ENCODE results near the gene KCNMA1. TPM values are rescaled to one million over a fixed set of nuclear protein-coding genes. Genes with fewer than 3 reads are reported as not detected.

Gene KCNMA1
- total RNA-seq, 2 donors from 2014 or later: 0.48 to 0.56 TPM

- no peak overlapping the region for H3K4me3 Mint-ChIP-seq
- H3K36me3 Mint-ChIP-seq (ENCODE audit: low read depth): no peaks in the 10 kb centered on the region
- no peak overlapping the region for H3K27ac Mint-ChIP-seq
- peaks cover 4% of the 10 kb centered on the region for H3K27me3 Mint-ChIP-seq
- no peaks in the 10 kb centered on the region for H3K4me1 Mint-ChIP-seq
- ATAC-seq (replicated peaks): no peak
- no peaks in the 10 kb centered on the region for H3K9me3 Mint-ChIP-seq
These were observed 369.6 kb downstream of the KCNMA1 start for GRCh38 chr10:77267703-77268675.

GRCh38 chr10:77266242-77266641 is 371.4 kb downstream of the KCNMA1 start:
- H3K27me3 Mint-ChIP-seq: peaks cover 4% of the 10 kb centered on the region
- no peaks in the 10 kb centered on the region for H3K4me1 Mint-ChIP-seq

GRCh38 chr10:77264527-77264926 is 373.1 kb downstream of the KCNMA1 start:
- Mint-ChIP-seq H3K4me1 (no peaks in the 10 kb centered on the region), H3K9me3 (no peaks in the 10 kb centered on the region), H3K4me3 (no peak overlapping the region), H3K36me3 (ENCODE audit: low read depth) (no peaks in the 10 kb centered on the region), H3K27me3 (peaks cover 7% of the 10 kb centered on the region), H3K27ac (no peak overlapping the region)
- no peak for ATAC-seq (replicated peaks)

More at GRCh38 chr10:77266242-77266641, 371.4 kb downstream of the KCNMA1 start:
- Mint-ChIP-seq H3K4me3 (no peak overlapping the region), H3K27ac (no peak overlapping the region), H3K9me3 (no peaks in the 10 kb centered on the region), H3K36me3 (ENCODE audit: low read depth) (no peaks in the 10 kb centered on the region)
- no peak for ATAC-seq (replicated peaks)

GRCh38 chr10:77264107-77264506 is 373.5 kb downstream of the KCNMA1 start:
- Mint-ChIP-seq H3K27me3 (peaks cover 7% of the 10 kb centered on the region), H3K4me3 (no peak overlapping the region), H3K4me1 (no peaks in the 10 kb centered on the region), H3K36me3 (ENCODE audit: low read depth) (no peaks in the 10 kb centered on the region), H3K27ac (no peak overlapping the region), H3K9me3 (no peaks in the 10 kb centered on the region)
- ATAC-seq (replicated peaks): peak; percentile 39

DNA sequence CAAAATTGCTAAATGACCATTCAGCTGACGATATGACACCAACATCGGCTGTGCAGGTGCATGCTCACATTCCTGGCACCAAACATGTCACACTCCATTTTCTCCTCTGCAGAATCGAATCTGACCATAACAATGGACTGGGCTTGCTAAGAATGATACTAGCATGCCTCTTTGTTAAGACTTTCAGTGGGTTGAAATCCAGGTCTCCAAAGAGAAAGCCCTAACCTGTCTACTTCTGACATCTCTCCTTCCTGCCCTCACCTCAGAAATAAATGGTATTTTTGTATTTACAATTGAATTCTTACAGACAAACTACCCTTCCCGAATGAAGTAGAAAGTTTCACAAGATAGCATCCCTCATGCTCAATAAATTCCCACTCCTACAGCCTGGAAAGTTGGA is 373.9 kb downstream of the KCNMA1 start:
- Mint-ChIP-seq H3K9me3 (no peaks in the 10 kb centered on the region), H3K27ac (no peak overlapping the region), H3K36me3 (ENCODE audit: low read depth) (no peaks in the 10 kb centered on the region), H3K4me1 (no peaks in the 10 kb centered on the region), H3K4me3 (no peak overlapping the region), H3K27me3 (peaks cover 7% of the 10 kb centered on the region)
- no peak for ATAC-seq (replicated peaks)

- H3K9me3 Mint-ChIP-seq: peaks cover 4% of the 10 kb centered on the region
- H3K27ac Mint-ChIP-seq: no peak overlapping the region
- peaks cover 7% of the 10 kb centered on the region for H3K27me3 Mint-ChIP-seq
- H3K36me3 Mint-ChIP-seq (ENCODE audit: low read depth): no peaks in the 10 kb centered on the region
- no peak for ATAC-seq (replicated peaks)
- no peaks in the 10 kb centered on the region for H3K4me1 Mint-ChIP-seq
- no peak overlapping the region for H3K4me3 Mint-ChIP-seq
These were observed 376.5 kb downstream of the KCNMA1 start for GRCh38 chr10:77261146-77261545.

- no peak for ATAC-seq (replicated peaks)
- no peaks in the 10 kb centered on the region for H3K36me3 Mint-ChIP-seq (ENCODE audit: low read depth)
- peaks cover 4% of the 10 kb centered on the region for H3K9me3 Mint-ChIP-seq
- H3K27me3 Mint-ChIP-seq: peaks cover 3% of the 10 kb centered on the region
- no peaks in the 10 kb centered on the region for H3K4me1 Mint-ChIP-seq
- no peak overlapping the region for H3K27ac Mint-ChIP-seq
- no peak overlapping the region for H3K4me3 Mint-ChIP-seq
These were observed 378.3 kb downstream of the KCNMA1 start for GRCh38 chr10:77259171-77259874.

DNA sequence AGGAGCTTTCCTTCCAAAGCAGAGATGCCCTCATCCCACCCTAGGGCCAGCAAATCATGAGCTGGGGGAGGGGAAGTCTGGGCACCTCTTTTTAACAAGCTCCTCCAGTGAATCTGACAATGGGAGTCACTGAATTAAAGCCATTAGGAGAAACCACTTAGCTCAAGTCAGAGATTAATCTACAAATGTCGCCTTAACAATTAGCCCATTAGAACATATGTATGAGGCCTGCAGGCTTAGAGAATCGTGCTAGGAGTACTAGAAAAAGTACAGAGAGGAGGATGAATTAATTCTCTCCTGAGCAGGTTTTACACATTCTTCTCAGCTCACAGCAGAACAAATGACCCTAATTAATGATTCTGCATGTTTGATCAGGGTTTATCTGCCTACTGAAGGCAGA is 381.3 kb downstream of the KCNMA1 start:
- Mint-ChIP-seq H3K4me3 (no peak overlapping the region), H3K36me3 (ENCODE audit: low read depth) (no peaks in the 10 kb centered on the region), H3K27ac (no peak overlapping the region), H3K9me3 (peaks cover 4% of the 10 kb centered on the region), H3K27me3 (peaks cover 3% of the 10 kb centered on the region), H3K4me1 (no peaks in the 10 kb centered on the region)
- ATAC-seq (replicated peaks): no peak

DNA sequence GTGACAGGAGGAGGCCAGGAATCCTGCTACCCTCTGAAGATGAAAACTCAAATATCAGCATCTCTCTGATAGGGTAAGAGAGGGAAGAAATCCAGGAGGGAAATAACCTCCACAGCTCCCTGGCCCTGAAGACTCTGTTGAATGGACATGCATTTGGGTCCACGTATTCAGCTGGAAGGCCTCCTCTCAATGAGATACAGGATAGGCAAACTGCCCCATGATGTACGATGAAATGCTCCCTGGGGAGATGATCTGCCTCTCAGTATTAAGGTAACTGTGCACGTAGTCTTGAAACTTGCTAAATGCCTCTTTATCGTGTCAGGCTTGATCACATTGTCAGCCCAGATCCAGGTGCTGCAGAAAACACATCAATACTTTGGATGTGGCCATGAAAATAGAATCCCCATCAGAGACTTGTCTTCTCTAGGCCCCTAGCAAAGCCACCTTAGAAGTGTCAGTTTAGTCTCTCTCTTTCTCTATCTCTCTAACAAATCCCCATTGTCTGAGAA is 384.0 kb downstream of the KCNMA1 start:
- no peaks in the 10 kb centered on the region for H3K27me3 Mint-ChIP-seq
- H3K4me3 Mint-ChIP-seq: no peak overlapping the region
- no peaks in the 10 kb centered on the region for H3K36me3 Mint-ChIP-seq (ENCODE audit: low read depth)
- peaks cover 4% of the 10 kb centered on the region for H3K9me3 Mint-ChIP-seq
- ATAC-seq (replicated peaks): no peak
- H3K27ac Mint-ChIP-seq: no peak overlapping the region
- H3K4me1 Mint-ChIP-seq: no peaks in the 10 kb centered on the region

DNA sequence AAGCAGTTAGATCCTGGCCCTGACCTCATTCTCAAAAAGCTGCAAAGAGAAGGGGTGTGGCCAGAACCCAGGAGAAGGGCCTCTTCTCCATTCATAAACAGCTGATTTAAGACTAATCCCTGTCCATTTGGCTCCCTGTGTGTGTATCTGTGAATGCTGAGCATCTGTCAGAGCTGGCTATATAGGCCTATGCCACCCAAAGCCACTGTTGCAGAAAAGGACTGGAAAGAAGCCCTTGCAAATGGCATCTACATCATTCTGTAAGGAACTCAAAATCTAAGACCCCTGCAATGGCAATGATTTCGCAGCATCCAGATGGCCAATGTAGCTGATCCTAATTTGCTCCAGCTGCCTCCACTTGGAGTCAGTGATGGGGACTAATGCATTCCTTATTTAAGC is 384.5 kb downstream of the KCNMA1 start:
- H3K4me3 Mint-ChIP-seq: no peak overlapping the region
- H3K4me1 Mint-ChIP-seq: no peaks in the 10 kb centered on the region
- H3K27ac Mint-ChIP-seq: no peak overlapping the region
- H3K27me3 Mint-ChIP-seq: no peaks in the 10 kb centered on the region
- H3K36me3 Mint-ChIP-seq (ENCODE audit: low read depth): no peaks in the 10 kb centered on the region
- H3K9me3 Mint-ChIP-seq: peaks cover 4% of the 10 kb centered on the region
- no peak for ATAC-seq (replicated peaks)

DNA sequence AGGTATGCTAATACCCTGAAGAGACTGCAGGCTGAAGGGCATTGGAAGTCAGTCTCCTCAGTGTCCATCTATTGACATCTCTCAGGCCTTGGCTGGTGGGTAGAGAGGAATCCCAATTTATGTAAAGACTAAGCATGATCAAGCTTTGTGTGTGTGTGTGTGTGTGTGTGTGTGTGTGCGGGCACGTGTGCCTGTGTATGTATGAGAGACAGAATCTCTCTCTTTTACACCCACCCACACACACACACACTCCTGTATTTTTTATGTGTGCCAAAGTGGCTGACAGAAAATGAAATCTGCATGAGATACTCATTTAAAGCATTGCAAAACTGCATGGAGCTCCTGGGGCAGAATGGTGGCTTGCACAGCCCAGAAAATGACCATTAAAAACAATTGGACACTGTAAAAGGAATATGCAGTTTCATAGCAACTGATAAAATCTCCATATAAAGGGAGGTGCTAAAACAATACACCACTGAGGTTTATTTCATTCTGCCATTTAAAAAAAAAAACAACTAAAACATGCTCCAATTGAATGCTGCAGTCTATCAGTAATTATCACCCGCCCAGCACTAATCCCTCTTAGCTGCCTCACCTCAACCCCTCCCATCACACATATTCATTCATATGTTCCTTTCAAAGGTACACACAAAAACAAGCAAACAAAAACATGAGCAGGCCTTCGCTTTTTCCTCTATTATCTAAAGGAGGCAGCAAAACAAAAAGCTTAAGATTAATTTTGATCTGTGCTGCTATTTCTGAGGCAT is 385.0 kb downstream of the KCNMA1 start:
- Mint-ChIP-seq H3K36me3 (ENCODE audit: low read depth) (no peaks in the 10 kb centered on the region), H3K4me3 (no peak overlapping the region), H3K4me1 (no peaks in the 10 kb centered on the region), H3K9me3 (peaks cover 4% of the 10 kb centered on the region), H3K27me3 (no peaks in the 10 kb centered on the region), H3K27ac (no peak overlapping the region)
- ATAC-seq (replicated peaks): no peak

- Mint-ChIP-seq H3K27ac (no peak overlapping the region), H3K36me3 (ENCODE audit: low read depth) (no peaks in the 10 kb centered on the region), H3K4me1 (no peaks in the 10 kb centered on the region), H3K9me3 (no peaks in the 10 kb centered on the region), H3K4me3 (no peak overlapping the region), H3K27me3 (no peaks in the 10 kb centered on the region)
- no peak for ATAC-seq (replicated peaks)
These were observed 386.2 kb downstream of the KCNMA1 start for GRCh38 chr10:77251297-77252013.

- H3K27me3 Mint-ChIP-seq: no peaks in the 10 kb centered on the region
- no peak overlapping the region for H3K27ac Mint-ChIP-seq
- H3K36me3 Mint-ChIP-seq (ENCODE audit: low read depth): no peaks in the 10 kb centered on the region
- H3K4me1 Mint-ChIP-seq: no peaks in the 10 kb centered on the region
- no peak overlapping the region for H3K4me3 Mint-ChIP-seq
- H3K9me3 Mint-ChIP-seq: no peaks in the 10 kb centered on the region
- no peak for ATAC-seq (replicated peaks)
These were observed 387.6 kb downstream of the KCNMA1 start for GRCh38 chr10:77249901-77250459.

Measured in activated T-helper 17 cell treated with anti-CD3 and anti-CD28 coated beads, Interleukin-2, amount 50 U/mL, for 72 hours (primary cell).